Activated effector memory CD4-positive, alpha-beta T cell treated with anti-CD3 and anti-CD28 coated beads, Interleukin-2, amount 50 U/mL, for 16 hours (primary cell): ENCODE measurements around the gene ARG1.
A peak's percentile ranks its signal among the peaks of the same experiment; 100 is the strongest.
"Not testable (repeated sequence)": the region's sequence is repeated elsewhere in the genome, so short reads cannot be mapped to it uniquely, and the experiment has no call there.

Experiments
- DNase-seq: peaks from one replicate; pipeline ENCODE4 v3.0.0-alpha.2; 2020

ARG1 gene

GRCh38 chr6:131572686-131573415 is at the start of gene ARG1:
Gene ARG1 (plus strand): TSS chr6:131573226. CDS start chr6:131573283, 57 bp downstream.
- no peak for DNase-seq

- no peak for DNase-seq
Observed at GRCh38 chr6:131523988-131524673, 48.9 kb upstream of the ARG1 start.

GRCh38 chr6:131524695-131525336 is 48.2 kb upstream of the ARG1 start:
- no peak for DNase-seq

GRCh38 chr6:131530936-131531335 is 42.1 kb upstream of the ARG1 start:
- not testable (repeated sequence) for DNase-seq

GRCh38 chr6:131531681-131532080 is 41.3 kb upstream of the ARG1 start:
- DNase-seq = not testable (repeated sequence)

- peak; percentile 69 for DNase-seq
Observed at GRCh38 chr6:131532580-131533039, 40.4 kb upstream of the ARG1 start.

GRCh38 chr6:131538615-131539014 is 34.4 kb upstream of the ARG1 start:
- not testable (repeated sequence) for DNase-seq

- no peak for DNase-seq
Observed at GRCh38 chr6:131545317-131545716, 27.7 kb upstream of the ARG1 start.

GRCh38 chr6:131547488-131547887 is 25.5 kb upstream of the ARG1 start:
- DNase-seq = no peak

GRCh38 chr6:131548441-131548840 is 24.6 kb upstream of the ARG1 start:
- DNase-seq = no peak

- DNase-seq = no peak
Observed at GRCh38 chr6:131549811-131550210, 23.2 kb upstream of the ARG1 start.

- no peak for DNase-seq
Observed at GRCh38 chr6:131551902-131552301, 21.1 kb upstream of the ARG1 start.

- DNase-seq = no peak
Observed at GRCh38 chr6:131552572-131552971, 20.5 kb upstream of the ARG1 start.

- no peak for DNase-seq
Observed at GRCh38 chr6:131555992-131556391, 17.0 kb upstream of the ARG1 start.

- no peak for DNase-seq
Observed at GRCh38 chr6:131558922-131559321, 14.1 kb upstream of the ARG1 start.

GRCh38 chr6:131561925-131562707 is 10.9 kb upstream of the ARG1 start:
- DNase-seq = no peak

- DNase-seq = no peak
Observed at GRCh38 chr6:131565056-131565455, 8.0 kb upstream of the ARG1 start.

GRCh38 chr6:131568726-131569125 is 4.3 kb upstream of the ARG1 start:
- DNase-seq = no peak

- no peak for DNase-seq
Observed at GRCh38 chr6:131574133-131574532, 1.1 kb downstream of the ARG1 start.

GRCh38 chr6:131574686-131575085 is 1.7 kb downstream of the ARG1 start:
- no peak for DNase-seq

- DNase-seq = no peak
Observed at GRCh38 chr6:131575834-131576478, 2.9 kb downstream of the ARG1 start.

GRCh38 chr6:131581523-131581922 is 8.5 kb downstream of the ARG1 start:
- DNase-seq = no peak

GRCh38 chr6:131586543-131586942 is 13.5 kb downstream of the ARG1 start:
- DNase-seq = no peak
